AG10803 (cell line): ENCODE measurements around the gene CTIF.

Experiments used
- DNase-seq: peaks from one replicate; pipeline ENCODE4 v3.0.0; 2010; ENCODE audit warnings: low read depth
- H3K4me3 ChIP-seq: 2 replicates; pipeline ENCODE4 v1.5.1; 2011; ENCODE audit warnings: mild to moderate bottlenecking, low read length, control low read depth
- TF ChIP-seq, protein P1 (sequence below): conservative IDR thresholded peaks from 2 replicates; pipeline ENCODE4 v1.5.1; 2011; ENCODE audit warnings: mild to moderate bottlenecking, low read length, control low read depth, inconsistent platforms

Gene CTIF

DNA sequence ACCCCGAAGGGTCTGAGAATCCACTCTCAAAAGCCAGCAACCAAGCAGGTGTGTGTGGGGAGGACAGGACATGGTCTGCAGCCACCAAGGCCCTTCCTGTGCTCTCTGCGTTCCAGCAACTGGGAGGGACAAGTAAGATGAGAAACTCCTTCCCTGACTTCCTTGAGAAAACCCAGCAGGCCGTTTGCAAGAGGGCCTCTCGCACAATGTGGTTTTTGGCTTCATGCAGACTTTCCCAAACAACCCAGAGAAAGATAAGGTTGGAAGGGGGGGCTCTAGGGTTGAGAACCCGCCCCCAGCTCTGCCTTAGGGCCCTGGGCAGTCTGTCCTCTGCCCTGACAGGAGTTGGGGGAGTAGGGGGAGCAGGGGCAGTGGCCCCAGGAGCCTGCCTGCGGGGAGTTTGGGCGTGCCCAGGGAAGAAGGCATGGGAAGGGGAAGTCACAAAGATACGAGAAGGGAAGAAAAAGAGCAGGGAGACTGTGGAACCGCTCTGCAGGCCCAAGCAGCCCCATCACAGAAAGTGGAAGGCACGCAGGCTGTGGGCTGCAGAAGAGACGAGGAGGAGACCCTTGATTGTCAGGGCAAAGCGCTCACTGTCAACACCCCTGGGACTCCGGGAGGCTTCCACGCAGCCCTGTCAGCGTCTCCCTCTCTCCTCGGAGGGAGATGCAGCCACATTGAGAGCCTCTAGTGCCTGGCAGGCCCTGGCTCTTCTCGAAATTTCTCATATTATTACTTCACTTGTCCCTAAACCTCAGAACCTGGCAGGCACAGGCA, 312.2 kb downstream of the CTIF start:
- no peak overlapping the region for H3K4me3 ChIP-seq
- DNase-seq, result no peak
- TF ChIP-seq, protein P1, sequence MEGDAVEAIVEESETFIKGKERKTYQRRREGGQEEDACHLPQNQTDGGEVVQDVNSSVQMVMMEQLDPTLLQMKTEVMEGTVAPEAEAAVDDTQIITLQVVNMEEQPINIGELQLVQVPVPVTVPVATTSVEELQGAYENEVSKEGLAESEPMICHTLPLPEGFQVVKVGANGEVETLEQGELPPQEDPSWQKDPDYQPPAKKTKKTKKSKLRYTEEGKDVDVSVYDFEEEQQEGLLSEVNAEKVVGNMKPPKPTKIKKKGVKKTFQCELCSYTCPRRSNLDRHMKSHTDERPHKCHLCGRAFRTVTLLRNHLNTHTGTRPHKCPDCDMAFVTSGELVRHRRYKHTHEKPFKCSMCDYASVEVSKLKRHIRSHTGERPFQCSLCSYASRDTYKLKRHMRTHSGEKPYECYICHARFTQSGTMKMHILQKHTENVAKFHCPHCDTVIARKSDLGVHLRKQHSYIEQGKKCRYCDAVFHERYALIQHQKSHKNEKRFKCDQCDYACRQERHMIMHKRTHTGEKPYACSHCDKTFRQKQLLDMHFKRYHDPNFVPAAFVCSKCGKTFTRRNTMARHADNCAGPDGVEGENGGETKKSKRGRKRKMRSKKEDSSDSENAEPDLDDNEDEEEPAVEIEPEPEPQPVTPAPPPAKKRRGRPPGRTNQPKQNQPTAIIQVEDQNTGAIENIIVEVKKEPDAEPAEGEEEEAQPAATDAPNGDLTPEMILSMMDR, result no peak

DNA sequence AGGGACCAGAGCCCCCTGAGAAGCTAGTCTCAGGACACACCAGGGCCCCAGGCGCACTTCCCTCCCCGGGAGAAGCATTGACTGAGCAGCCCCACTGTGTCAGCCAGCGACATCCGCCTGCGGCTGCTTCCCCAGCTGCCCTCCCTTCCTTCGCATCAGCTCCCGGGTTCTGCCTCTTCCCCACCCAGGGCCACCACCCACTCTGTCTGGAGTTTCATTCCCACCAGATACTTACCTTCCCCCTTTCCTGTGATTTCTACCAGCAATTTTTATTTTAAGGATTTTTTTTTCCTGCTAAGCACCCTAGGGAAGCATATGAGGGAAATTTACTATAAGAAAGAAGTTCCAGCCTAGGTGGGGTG, 312.7 kb downstream of the CTIF start:
- TF ChIP-seq, protein P1, result no peak
- no peak overlapping the region for H3K4me3 ChIP-seq
- no peak for DNase-seq

DNA sequence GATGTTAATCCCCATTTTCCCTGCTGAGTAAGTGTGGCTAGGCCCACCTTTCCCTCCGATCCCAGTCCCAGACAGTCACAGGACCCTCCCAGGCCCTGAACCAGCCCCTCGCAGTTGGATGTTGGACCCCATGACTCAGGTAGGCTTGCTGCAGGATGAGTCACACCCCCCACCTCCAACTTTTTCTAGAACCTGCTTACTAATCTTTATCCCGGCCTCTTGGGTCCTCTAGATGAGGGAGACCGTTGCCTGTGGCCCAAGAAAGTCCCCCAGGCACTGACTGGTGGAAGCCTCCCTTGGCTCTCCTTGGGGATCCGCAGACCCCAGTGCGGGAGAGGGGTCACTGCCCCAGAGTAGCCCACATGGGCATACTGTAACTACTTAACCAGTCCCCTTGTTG, 313.5 kb downstream of the CTIF start:
- no peak overlapping the region for H3K4me3 ChIP-seq
- DNase-seq, result no peak
- TF ChIP-seq, protein P1, result no peak

DNA sequence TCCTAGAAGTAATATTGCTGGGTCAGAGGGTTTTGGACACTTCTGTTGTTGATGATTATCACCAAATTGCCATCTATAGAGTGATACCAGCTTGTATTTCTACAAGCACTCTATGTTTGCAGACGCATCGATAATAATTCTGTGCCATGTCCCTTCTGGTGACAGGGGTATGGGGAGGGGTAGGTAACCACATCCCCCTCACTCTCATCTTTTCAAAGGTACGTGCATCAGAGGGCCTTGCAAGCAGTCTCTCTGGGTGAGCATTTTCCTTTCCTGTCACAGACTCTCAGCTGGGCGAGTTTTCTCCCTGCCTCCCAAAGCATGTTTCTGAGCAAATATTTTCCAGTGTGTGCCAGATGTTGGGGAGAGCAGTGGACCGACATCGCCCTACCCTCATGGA, 314.0 kb downstream of the CTIF start:
- TF ChIP-seq, protein P1, result no peak
- no peak overlapping the region for H3K4me3 ChIP-seq
- DNase-seq, result no peak

DNA sequence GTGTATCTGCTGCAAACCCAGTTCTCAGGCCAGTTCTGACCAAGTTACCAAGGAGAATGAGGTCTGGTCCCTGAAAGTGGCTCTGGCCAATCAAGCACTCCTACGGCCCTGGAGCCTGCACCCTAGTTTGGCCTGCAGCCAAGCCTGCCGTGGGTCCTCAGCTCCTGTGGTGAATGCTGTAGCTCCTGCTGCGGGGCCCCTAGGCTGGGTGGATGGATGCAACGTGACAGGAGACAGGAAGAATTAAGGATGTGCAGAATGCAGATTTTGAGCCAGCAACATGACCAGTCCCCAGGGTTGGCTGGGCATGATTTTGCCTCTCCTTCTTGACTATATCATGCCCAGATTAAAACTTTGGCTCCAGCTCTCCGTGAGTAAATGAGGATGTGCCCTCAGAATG, 314.8 kb downstream of the CTIF start:
- H3K4me3 ChIP-seq, result no peak overlapping the region
- TF ChIP-seq, protein P1, result no peak
- DNase-seq, result no peak

DNA sequence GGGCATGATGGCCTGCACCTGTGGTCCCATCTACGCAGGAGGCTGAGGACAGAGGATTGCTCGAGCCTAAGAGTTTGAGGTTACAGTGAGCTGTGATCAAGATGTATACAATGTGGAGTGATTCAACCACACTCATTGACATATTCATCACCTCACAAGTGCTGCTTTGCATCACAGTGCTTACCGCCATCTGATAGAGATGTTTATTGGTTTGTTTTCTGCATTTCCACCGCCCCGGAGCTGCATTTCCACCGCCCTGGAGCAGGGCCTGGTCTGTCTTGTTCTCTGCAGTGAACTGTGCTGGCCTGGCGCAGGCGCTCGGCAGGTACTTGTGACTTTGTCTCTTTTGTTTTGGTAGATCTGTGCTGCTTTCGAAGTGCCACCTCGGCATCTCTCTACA, 315.9 kb downstream of the CTIF start:
- no peak overlapping the region for H3K4me3 ChIP-seq
- no peak for DNase-seq
- TF ChIP-seq, protein P1, result no peak
